WTC11 (cell line): ENCODE results near the gene APOA1.

Experiments used
- ATF1 ChIP-seq: sonication (generic); formaldehyde crosslinking; IDR thresholded peaks from 2 replicates; pipeline ENCODE4 v1.8.1; 2023; ENCODE audit warnings: mild to moderate bottlenecking, moderate library complexity, missing genetic modification reagents
- ELF4 ChIP-seq: sonication (generic); formaldehyde crosslinking; IDR thresholded peaks from 2 replicates; pipeline ENCODE4 v1.8.1; 2022; ENCODE audit warnings: low read depth, mild to moderate bottlenecking, moderate library complexity, missing genetic modification reagents
- JUN ChIP-seq: sonication (generic); formaldehyde crosslinking; IDR thresholded peaks from 2 replicates; pipeline ENCODE4 v1.8.0; 2023; ENCODE audit warnings: mild to moderate bottlenecking, missing genetic modification reagents
- NFYB ChIP-seq: sonication (generic); formaldehyde crosslinking; conservative IDR thresholded peaks from 2 replicates; pipeline ENCODE4 v1.8.0; 2022; ENCODE audit warnings: low read depth, missing genetic modification reagents
- NR1H2 ChIP-seq: sonication (generic); formaldehyde crosslinking; IDR thresholded peaks from 2 replicates; pipeline ENCODE4 v1.9.0; 2021; ENCODE audit warnings: mild to moderate bottlenecking, moderate library complexity, missing genetic modification reagents
- RORB ChIP-seq: fragments of 250-450 bp; sonication (Bioruptor Pico); IDR thresholded peaks from 2 replicates; pipeline ENCODE4 v1.9.0; 2021; ENCODE audit warnings: mild to moderate bottlenecking
- TCF7 ChIP-seq: sonication (generic); formaldehyde crosslinking; IDR thresholded peaks from 2 replicates; pipeline ENCODE4 v1.8.0; 2022; ENCODE audit warnings: mild to moderate bottlenecking, low read depth, missing genetic modification reagents, moderate library complexity
- ZNF121 ChIP-seq: sonication (generic); formaldehyde crosslinking; IDR thresholded peaks from 2 replicates; pipeline ENCODE4 v1.8.0; 2023; ENCODE audit warnings: missing genetic modification reagents
- TF ChIP-seq, protein P1 (sequence below): fragments of 200-600 bp; IDR thresholded peaks from 2 replicates; pipeline ENCODE4 v1.8.0; 2022; ENCODE audit warnings: antibody characterized with exemption
- TF ChIP-seq, protein P2 (sequence below): sonication (generic); formaldehyde crosslinking; IDR thresholded peaks from 2 replicates; pipeline ENCODE4 v1.8.1; 2022; ENCODE audit warnings: missing genetic modification reagents, borderline replicate concordance
- TF ChIP-seq, protein P3 (sequence below): sonication (generic); formaldehyde crosslinking; IDR thresholded peaks from 2 replicates; pipeline ENCODE4 v1.8.1; 2023; ENCODE audit warnings: mild to moderate bottlenecking, missing genetic modification reagents, moderate library complexity

DNA sequence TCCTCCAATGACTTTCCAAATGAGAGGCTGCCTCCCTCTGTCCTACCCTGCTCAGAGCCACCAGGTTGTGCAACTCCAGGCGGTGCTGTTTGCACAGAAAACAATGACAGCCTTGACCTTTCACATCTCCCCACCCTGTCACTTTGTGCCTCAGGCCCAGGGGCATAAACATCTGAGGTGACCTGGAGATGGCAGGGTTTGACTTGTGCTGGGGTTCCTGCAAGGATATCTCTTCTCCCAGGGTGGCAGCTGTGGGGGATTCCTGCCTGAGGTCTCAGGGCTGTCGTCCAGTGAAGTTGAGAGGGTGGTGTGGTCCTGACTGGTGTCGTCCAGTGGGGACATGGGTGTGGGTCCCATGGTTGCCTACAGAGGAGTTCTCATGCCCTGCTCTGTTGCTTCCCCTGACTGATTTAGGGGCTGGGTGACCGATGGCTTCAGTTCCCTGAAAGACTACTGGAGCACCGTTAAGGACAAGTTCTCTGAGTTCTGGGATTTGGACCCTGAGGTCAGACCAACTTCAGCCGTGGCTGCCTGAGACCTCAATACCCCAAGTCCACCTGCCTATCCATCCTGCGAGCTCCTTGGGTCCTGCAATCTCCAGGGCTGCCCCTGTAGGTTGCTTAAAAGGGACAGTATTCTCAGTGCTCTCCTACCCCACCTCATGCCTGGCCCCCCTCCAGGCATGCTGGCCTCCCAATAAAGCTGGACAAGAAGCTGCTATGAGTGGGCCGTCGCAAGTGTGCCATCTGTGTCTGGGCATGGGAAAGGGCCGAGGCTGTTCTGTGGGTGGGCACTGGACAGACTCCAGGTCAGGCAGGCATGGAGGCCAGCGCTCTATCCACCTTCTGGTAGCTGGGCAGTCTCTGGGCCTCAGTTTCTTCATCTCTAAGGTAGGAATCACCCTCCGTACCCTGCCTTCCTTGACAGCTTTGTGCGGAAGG lies 4.8 kb downstream of the APOA1 start:
- TF ChIP-seq TCF7 (CRISPR knock-in tag) (no peak), RORB (CRISPR knock-in tag) (no peak), ZNF121 (no peak), ATF1 (CRISPR knock-in tag) (no peak), JUN (CRISPR knock-in tag) (no peak), NR1H2 (CRISPR knock-in tag) (no peak), NFYB (CRISPR knock-in tag) (no peak), ELF4 (CRISPR knock-in tag) (no peak)
- TF ChIP-seq, protein P1, sequence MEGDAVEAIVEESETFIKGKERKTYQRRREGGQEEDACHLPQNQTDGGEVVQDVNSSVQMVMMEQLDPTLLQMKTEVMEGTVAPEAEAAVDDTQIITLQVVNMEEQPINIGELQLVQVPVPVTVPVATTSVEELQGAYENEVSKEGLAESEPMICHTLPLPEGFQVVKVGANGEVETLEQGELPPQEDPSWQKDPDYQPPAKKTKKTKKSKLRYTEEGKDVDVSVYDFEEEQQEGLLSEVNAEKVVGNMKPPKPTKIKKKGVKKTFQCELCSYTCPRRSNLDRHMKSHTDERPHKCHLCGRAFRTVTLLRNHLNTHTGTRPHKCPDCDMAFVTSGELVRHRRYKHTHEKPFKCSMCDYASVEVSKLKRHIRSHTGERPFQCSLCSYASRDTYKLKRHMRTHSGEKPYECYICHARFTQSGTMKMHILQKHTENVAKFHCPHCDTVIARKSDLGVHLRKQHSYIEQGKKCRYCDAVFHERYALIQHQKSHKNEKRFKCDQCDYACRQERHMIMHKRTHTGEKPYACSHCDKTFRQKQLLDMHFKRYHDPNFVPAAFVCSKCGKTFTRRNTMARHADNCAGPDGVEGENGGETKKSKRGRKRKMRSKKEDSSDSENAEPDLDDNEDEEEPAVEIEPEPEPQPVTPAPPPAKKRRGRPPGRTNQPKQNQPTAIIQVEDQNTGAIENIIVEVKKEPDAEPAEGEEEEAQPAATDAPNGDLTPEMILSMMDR: no peak
- TF ChIP-seq, protein P2, sequence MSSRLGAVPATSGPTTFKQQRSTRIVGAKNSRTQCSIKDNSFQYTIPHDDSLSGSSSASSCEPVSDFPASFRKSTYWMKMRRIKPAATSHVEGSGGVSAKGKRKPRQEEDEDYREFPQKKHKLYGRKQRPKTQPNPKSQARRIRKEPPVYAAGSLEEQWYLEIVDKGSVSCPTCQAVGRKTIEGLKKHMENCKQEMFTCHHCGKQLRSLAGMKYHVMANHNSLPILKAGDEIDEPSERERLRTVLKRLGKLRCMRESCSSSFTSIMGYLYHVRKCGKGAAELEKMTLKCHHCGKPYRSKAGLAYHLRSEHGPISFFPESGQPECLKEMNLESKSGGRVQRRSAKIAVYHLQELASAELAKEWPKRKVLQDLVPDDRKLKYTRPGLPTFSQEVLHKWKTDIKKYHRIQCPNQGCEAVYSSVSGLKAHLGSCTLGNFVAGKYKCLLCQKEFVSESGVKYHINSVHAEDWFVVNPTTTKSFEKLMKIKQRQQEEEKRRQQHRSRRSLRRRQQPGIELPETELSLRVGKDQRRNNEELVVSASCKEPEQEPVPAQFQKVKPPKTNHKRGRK (CRISPR knock-in tag): no peak
- TF ChIP-seq, protein P3, sequence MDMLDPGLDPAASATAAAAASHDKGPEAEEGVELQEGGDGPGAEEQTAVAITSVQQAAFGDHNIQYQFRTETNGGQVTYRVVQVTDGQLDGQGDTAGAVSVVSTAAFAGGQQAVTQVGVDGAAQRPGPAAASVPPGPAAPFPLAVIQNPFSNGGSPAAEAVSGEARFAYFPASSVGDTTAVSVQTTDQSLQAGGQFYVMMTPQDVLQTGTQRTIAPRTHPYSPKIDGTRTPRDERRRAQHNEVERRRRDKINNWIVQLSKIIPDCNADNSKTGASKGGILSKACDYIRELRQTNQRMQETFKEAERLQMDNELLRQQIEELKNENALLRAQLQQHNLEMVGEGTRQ (CRISPR knock-in tag): no peak
